Suprapubic skin (tissue), 4 donors: Measurements from ENCODE around the gene MLXIPL.
"Not testable (repeated sequence)": the region's sequence is repeated elsewhere in the genome, so short reads cannot be mapped to it uniquely, and the experiment has no call there.

Experiments used
- CTCF ChIP-seq, 2 donors: fragments of 200-600 bp in 1 of 2; fragments of 450-650 bp in 1 of 2; sonication (generic) in 1 of 2; IDR thresholded peaks; one replicate each; pipeline ENCODE4 v1.5.1; 2016 to 2019; ENCODE audit warnings: antibody characterized with exemption in 2 of 2, mild to moderate bottlenecking in 1 of 2, moderate library complexity in 1 of 2
- EP300 ChIP-seq: sonication (generic); formaldehyde crosslinking; IDR thresholded peaks from one replicate; pipeline ENCODE4 v1.6.1; 2017; ENCODE audit warnings: antibody characterized with exemption
- POLR2AphosphoS5 ChIP-seq, 3 donors: sonication (generic); formaldehyde crosslinking; IDR thresholded peaks; one replicate each; pipeline ENCODE4 v1.6.1; 2017; ENCODE audit warnings: antibody characterized with exemption in 3 of 3

GRCh38 chr7:73607692-73607983 is 16.7 kb downstream of the MLXIPL start:
- TF ChIP-seq CTCF (IDR thresholded peaks at IDR 0.05); EP300; POLR2AphosphoS5 (IDR thresholded peaks at IDR 0.05): not testable (repeated sequence)
